Endodermal cell (in vitro differentiated cells): Measurements from ENCODE around the gene MXRA7. TPM values are rescaled to one million over a fixed set of nuclear protein-coding genes. Genes with fewer than 3 reads are reported as not detected.

Experiments used
- DNase-seq: peaks from one replicate; pipeline ENCODE4 v3.0.0-alpha.2; 2017
- H3K27ac ChIP-seq: 2 replicates; pipeline ENCODE4 v1.5.1; 2013; ENCODE audit warnings: mild to moderate bottlenecking, low read depth, low read length, moderate library complexity
- H3K27me3 ChIP-seq: 2 replicates; pipeline ENCODE4 v1.6.1; 2013; ENCODE audit warnings: mild to moderate bottlenecking, low read length, moderate library complexity; ENCODE audit not compliant: insufficient read depth, control insufficient read depth, poor library complexity, severe bottlenecking
- H3K36me3 ChIP-seq: 2 replicates; pipeline ENCODE4 v1.7.0; 2013; ENCODE audit warnings: mild to moderate bottlenecking, low read length, moderate library complexity; ENCODE audit not compliant: control insufficient read depth, insufficient read depth
- H3K4me1 ChIP-seq: one replicate; pipeline ENCODE4 v1.7.0; 2013; ENCODE audit warnings: low read length; ENCODE audit not compliant: control insufficient read depth, insufficient read depth
- H3K4me3 ChIP-seq: 2 replicates; pipeline ENCODE4 v1.5.1; 2013; ENCODE audit warnings: mild to moderate bottlenecking, low read length, moderate library complexity
- H3K9ac ChIP-seq: 2 replicates; pipeline ENCODE4 v1.6.1; 2013; ENCODE audit warnings: mild to moderate bottlenecking, low read length, moderate library complexity; ENCODE audit not compliant: poor library complexity, severe bottlenecking; ENCODE audit errors: extremely low read depth
- H3K9me3 ChIP-seq: 2 replicates; pipeline ENCODE4 v1.6.1; 2013; ENCODE audit warnings: mild to moderate bottlenecking, low read length, moderate library complexity; ENCODE audit not compliant: control insufficient read depth
- H3K27ac Mint-ChIP-seq: 2 replicates; pipeline ENCODE4 v1.8.0; 2020; ENCODE audit warnings: mixed read lengths
- H3K27me3 Mint-ChIP-seq: 2 replicates; pipeline ENCODE4 v1.8.0; 2021; ENCODE audit warnings: mild to moderate bottlenecking, mixed read lengths; ENCODE audit not compliant: insufficient read depth
- H3K36me3 Mint-ChIP-seq: 2 replicates; pipeline ENCODE4 v1.8.0; 2020; ENCODE audit warnings: low read depth, mixed read lengths
- H3K4me1 Mint-ChIP-seq: 2 replicates; pipeline ENCODE4 v1.8.0; 2020; ENCODE audit warnings: mixed read lengths
- H3K4me3 Mint-ChIP-seq: 2 replicates; pipeline ENCODE4 v1.8.0; 2020; ENCODE audit warnings: mild to moderate bottlenecking, moderate library complexity, mixed read lengths
- H3K9me3 Mint-ChIP-seq: 2 replicates; pipeline ENCODE4 v1.8.0; 2020; ENCODE audit warnings: mild to moderate bottlenecking, mixed read lengths
- CTCF ChIP-seq: fragments of 200-600 bp; sonication (generic); conservative IDR thresholded peaks from 2 replicates; pipeline ENCODE4 v1.5.0; 2021; ENCODE audit warnings: antibody characterized with exemption, mild to moderate bottlenecking
- WGBS, 2 experiments: methylation state at CpG; one replicate each; pipeline versions ENCODE4 v1.1.5 to v1.1.7; 2013; ENCODE audit warnings: missing lambda C conversion rate in 2 of 2, mixed read lengths in 1 of 2; ENCODE audit not compliant: insufficient coverage in 1 of 2, insufficient read length in 1 of 2; 5-methylcytosine and 5-hydroxymethylcytosine counted together
- total RNA-seq, 2 donors: library from RNA; stranded (reverse); fragmentation: NEBNext Ultra II Directional in 1 of 2; extraction: Animal tissue kit (Norgen Biotek cat#: 25700) in 1 of 2; gene quantifications; 2 replicates in 1 of 2; 3 replicates in 1 of 2; pipeline ENCODE4 v1.2.1, GENCODE V29; 2021

The MXRA7 gene
- total RNA-seq, 2 donors from 2014 or later, result 61.6 to 77.1 TPM

DNA sequence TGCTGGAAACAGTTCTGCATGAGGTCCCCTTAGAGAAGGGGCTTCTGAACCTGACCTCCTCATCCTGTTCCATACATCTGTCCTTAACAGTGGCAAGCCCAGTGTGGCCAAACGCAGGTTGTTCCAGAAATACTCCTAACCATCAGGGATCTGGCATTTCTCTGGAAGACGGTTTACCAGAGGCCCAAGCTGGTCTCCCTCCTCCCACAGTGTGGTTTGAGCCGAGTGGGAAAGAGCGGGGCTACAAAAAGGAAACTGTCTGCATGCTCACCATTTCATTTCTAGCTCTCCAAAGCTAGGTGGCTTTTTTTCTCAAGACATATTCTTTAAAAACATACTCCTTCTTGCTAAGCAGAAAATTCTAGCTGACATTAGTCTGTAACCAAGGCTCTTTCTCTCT, 6.0 kb downstream of the MXRA7 start:
- TF ChIP-seq CTCF, result no peak
- H3K4me3 Mint-ChIP-seq, result no peak overlapping the region

GRCh38 chr17:76702941-76703637, 7.7 kb downstream of the MXRA7 start:
- H3K4me1 Mint-ChIP-seq, result peaks cover 22% of the 10 kb centered on the region
- 97 to 100% methylated on average over 8 to 10 of the region's 10 CpGs for WGBS, 2 experiments
- Histone ChIP-seq H3K4me3 (no peak overlapping the region), H3K9ac (no peak overlapping the region), H3K27ac (no peak overlapping the region), H3K9me3 (peaks cover 4% of the 10 kb centered on the region), H3K27me3 (no peaks in the 10 kb centered on the region), H3K4me1 (no peaks in the 10 kb centered on the region), H3K36me3 (no peaks in the 10 kb centered on the region)
- H3K27me3 Mint-ChIP-seq, result no peaks in the 10 kb centered on the region
- H3K4me3 Mint-ChIP-seq, result no peak overlapping the region
- H3K9me3 Mint-ChIP-seq, result no peaks in the 10 kb centered on the region
- H3K27ac Mint-ChIP-seq, result no peak overlapping the region
- TF ChIP-seq CTCF, result no peak
- no peak for DNase-seq
- H3K36me3 Mint-ChIP-seq, result peaks cover 2% of the 10 kb centered on the region

More for the DNA sequence above, 6.0 kb downstream of the MXRA7 start:
- peak; percentile 37 for DNase-seq
- Mint-ChIP-seq H3K27me3 (peaks cover 7% of the 10 kb centered on the region), H3K4me1 (peaks cover 40% of the 10 kb centered on the region), H3K27ac (no peak overlapping the region), H3K36me3 (peaks cover 2% of the 10 kb centered on the region), H3K9me3 (no peaks in the 10 kb centered on the region)
- peaks cover 12% of the 10 kb centered on the region for H3K4me1 ChIP-seq
- H3K9ac ChIP-seq, result no peak overlapping the region
- no peaks in the 10 kb centered on the region for H3K27me3 ChIP-seq
- no peak overlapping the region for H3K27ac ChIP-seq
- H3K9me3 ChIP-seq, result peaks cover 4% of the 10 kb centered on the region
- 93% methylated on average over 3 to 4 of the region's 4 CpGs for WGBS, 2 experiments
- H3K4me3 ChIP-seq, result no peak overlapping the region
- H3K36me3 ChIP-seq, result no peaks in the 10 kb centered on the region

DNA sequence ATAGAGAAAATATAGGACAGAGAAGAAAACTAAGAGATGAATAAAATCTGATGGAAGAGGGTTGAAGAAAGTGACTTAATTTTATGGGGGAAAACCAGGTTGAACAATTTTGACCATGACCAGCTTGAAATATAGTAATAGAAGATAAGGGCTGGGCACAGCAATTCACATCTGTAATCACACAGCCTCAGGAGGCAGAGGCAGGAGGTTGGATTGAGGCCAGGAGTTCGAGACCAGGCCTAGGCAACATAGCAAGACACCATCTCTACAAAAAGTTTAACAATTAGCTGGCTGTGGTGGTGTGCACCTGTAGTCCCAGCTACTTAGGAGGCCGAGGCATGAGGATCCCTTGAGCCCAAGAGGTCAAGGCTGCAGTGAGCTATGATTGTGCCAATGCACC, 8.7 kb downstream of the MXRA7 start:
- peaks cover 4% of the 10 kb centered on the region for H3K9me3 ChIP-seq
- no peak for TF ChIP-seq CTCF
- H3K4me1 ChIP-seq, result peaks cover 6% of the 10 kb centered on the region
- Mint-ChIP-seq H3K27ac (peak overlapping the region; percentile 50), H3K36me3 (no peaks in the 10 kb centered on the region), H3K9me3 (no peaks in the 10 kb centered on the region), H3K4me1 (peaks cover 26% of the 10 kb centered on the region), H3K27me3 (no peaks in the 10 kb centered on the region), H3K4me3 (no peak overlapping the region)
- no peaks in the 10 kb centered on the region for H3K36me3 ChIP-seq
- no peaks in the 10 kb centered on the region for H3K27me3 ChIP-seq
- WGBS, 2 experiments, result 0% methylated on average over 1 of the region's 2 CpGs; no CpG with 5 or more reads in 1 of the 2 experiments
- H3K27ac ChIP-seq, result no peak overlapping the region
- H3K4me3 ChIP-seq, result no peak overlapping the region
- no peak for DNase-seq
- no peak overlapping the region for H3K9ac ChIP-seq
